Bone marrow (tissue), 2 donors: ENCODE measurements around the gene RAB5A.
"Not testable (repeated sequence)": the region's sequence is repeated elsewhere in the genome, so short reads cannot be mapped to it uniquely, and the experiment has no call there.

Experiments
- DNase-seq, 2 donors: peaks; one replicate each; lab custom pipeline; 2025; lab: John Stamatoyannopoulos, UW

Gene RAB5A

DNA sequence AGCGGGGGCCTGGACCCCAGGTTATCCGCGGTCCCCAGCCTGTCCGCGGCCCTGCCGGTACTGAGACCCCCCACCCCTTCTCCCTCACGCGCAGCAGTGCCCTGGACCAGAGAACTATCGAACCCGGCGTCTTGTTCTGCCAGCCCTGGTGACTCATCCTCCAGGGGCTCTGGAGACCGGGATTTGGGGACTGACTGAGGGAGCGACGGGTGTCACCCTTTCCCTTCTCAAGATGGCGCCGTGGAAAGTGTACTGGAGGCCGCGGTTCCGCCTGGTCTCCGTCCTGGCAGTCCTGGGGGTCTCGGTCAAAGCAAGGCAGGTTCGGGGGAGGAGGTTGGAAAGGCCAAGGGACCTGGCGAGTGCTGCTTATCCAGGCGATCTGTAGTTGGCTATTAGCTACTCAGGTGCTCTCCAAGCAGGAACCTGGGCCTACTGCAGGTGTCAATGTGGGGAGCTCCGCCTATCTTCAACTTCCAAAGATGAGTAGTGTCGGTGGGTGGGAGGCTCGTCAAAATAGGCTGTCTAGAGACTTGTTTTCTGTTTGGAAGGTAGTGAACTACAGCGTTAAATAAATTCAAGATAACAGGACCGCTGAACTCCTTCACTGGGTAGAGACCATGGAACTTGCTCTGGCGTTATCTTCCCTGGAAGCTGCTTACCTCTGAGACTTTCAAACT, 790 bp downstream of the RAB5A start:
- peak; percentile 19 to 78 for DNase-seq

DNA sequence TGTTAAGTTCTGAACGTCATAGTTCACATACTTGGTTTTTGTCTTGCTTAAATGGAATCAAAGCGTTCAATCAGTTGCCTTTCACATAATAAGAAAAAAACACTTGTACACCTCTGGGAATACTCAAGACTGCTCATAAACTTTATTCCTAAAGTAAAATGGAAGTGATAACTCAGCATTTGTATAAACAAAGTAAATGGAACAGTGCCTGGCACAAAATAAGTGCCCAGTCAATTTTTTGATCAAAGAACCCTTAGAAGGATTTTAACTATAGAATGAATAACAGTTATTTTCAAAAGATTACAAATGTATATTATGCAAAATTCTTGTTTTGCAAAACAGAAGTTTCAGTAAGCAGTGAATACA, 1.3 kb downstream of the RAB5A start:
- no peak for DNase-seq

GRCh38 chr3:19950316-19950715, 3.4 kb downstream of the RAB5A start:
- DNase-seq, result no peak

DNA sequence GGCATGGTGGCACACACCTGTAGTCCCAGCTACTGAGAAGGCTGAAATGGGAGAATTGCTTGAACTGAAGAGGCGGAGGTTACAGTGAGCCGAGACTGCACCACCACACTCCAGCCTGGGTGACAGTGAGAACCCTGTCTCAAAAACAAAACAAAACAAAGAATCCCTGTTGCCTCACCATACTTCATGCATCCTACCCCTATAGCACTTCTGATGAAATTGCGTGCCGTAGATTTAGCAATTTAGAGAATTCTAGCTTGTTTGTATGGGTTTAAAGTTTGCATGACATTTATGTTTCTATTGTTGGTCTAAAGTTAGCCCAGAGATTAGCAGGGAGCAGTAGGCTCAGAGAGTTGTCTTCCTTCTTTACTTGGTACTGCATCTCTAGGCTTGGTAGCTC, 7.8 kb downstream of the RAB5A start:
- DNase-seq, result no peak

DNA sequence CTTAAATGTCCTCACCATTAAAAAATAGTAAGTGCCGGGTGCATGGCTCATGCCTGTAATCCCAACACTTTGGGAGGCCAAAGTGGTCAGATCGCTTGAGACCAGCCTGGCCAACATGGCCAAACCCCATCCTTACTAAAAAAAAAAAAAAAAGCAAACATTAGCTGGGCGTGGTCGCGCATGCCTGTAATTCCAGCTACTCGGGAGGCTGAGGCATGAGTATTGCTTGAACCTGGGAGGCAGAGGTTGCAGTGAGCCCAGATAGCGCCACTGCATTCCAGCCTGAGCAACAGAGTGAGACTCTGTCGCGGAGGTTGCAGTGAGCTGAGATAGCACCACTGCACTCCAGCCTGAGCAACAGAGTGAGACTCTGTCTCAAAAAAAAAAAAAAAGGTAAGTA, 10.5 kb downstream of the RAB5A start:
- DNase-seq, result not testable (repeated sequence)

- DNase-seq, result no peak
Measured at GRCh38 chr3:19959505-19959904, 12.6 kb downstream of the RAB5A start.

DNA sequence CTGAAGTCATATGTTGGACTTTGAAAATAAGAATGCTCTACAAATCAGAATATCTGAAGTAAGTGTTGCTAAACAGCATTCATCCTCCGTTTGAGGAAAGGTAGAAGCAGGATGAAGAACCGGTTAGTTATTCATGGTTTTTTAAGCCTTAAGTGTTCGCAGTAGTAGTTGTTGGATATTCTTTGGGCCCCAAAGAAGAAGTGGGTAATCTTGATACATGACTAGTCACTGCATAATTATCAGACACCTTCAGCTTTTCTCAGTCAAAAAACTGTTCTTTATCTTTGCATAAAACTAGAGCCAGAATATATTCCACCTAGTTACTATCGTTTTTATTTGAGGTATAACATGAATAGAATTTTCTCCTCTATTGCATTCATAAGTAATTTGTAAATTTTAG, 13.8 kb downstream of the RAB5A start:
- no peak for DNase-seq

GRCh38 chr3:19961960-19962359, 15.1 kb downstream of the RAB5A start:
- DNase-seq, result no peak

GRCh38 chr3:19967208-19967607, 20.3 kb downstream of the RAB5A start:
- no peak for DNase-seq

- DNase-seq, result no peak
Measured at GRCh38 chr3:19967812-19968211, 20.9 kb downstream of the RAB5A start.

DNA sequence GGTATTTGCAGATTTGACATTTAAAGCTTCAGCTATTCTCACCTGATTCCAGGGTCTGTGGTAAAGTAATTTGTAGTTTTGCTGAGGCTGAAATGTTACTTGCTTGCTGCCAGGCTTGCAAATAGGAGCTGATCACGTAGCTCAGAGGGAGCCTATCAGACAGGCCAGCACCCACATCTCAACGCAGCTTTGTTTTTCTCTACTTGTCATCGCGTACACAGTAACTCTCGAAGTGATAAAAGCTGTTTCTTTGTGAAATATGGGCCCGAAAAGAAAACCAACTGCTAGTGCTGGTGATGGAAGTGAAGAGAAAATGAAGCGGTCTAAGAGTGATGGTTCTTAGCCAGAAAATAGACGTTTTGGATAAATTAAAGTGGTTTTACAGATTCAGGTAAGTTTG, 23.4 kb downstream of the RAB5A start:
- DNase-seq, result no peak

DNA sequence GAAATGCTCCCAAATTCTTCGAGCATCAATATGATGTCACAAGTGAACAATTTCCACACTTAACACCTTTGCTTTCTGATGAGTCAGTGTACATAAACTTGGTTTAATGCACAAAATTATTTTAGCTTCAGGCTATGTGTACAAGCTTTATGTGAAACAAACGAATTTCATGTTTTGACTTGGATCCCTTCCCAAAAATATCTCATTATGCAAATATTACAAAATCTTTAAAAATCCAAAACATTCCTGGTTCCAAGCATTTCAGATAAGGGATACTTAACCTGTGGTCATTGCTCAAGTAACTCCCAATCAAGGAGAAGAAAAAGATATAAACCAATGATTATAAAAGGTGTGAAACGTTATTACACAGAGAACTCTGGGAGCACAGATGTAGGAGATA, 25.2 kb downstream of the RAB5A start:
- DNase-seq, result no peak

GRCh38 chr3:19988904-19989303, 42.0 kb downstream of the RAB5A start:
- DNase-seq, result not testable (repeated sequence)

DNA sequence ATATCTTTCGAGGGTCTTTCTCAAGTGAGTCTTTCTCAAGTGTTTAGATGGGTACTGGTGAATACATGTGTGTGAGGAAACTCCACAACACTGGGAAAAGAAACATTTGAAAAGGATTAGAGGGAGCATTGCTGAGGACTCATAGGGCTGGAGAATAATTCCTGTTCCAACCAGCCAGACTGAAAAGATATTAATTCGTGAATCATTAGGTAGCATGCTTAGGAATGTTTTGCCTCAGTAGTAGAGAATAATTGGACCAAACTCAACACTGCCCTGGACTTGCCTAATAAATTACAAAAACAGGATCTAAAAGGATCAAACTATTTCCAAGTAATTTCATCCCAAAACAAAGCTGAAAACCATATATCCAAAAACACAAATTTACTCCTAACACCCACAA, 47.9 kb downstream of the RAB5A start:
- DNase-seq, result no peak

DNA sequence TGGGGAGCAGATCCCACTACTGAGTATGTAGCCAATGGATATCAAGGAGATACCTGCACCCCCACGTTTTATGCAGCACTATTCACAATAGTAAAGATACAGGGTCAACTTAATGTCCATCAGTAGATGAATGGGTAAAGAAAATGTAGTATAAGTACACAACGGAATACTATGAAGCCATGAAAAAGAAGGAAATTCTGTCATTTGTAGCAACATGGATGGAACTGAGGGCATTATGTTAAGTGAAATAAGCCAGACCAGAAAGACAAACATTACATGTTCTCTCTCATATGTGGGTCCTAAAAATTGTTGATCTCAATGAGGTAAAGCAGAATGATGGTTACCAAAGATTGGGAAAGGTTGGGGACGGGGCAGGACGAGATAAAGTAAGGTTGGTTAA, 50.6 kb downstream of the RAB5A start:
- DNase-seq, result no peak

- DNase-seq, result no peak
Measured at GRCh38 chr3:20001932-20002331, 55.0 kb downstream of the RAB5A start.

- no peak for DNase-seq
Measured at GRCh38 chr3:20007960-20008359, 61.1 kb downstream of the RAB5A start.

DNA sequence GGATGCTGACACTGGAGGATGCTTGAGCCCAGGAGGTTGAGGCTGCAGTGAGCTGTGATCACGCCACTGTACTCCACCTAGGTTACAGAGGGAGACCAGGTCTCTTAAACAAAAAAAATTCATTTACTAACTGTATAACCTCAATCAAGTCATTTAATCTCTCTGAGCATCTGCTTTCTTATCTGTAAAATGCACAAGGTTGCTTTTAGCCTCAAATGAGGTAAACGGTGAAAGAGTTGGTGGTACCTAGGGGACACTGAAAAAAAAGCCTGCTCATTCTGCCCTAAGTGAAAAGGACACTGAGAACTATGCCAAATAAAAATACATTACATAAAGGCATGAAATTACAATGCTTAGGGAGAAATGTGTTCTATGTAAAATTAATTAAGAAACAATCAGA, 61.7 kb downstream of the RAB5A start:
- no peak for DNase-seq

- no peak for DNase-seq
Measured at GRCh38 chr3:20012164-20012563, 65.3 kb downstream of the RAB5A start, which contains the start of gene PP2D1. Gene PP2D1, minus strand, starts transcription at chr3:20012264. Its CDS starts 192 bp downstream, at chr3:20012072.

- DNase-seq, result no peak
Measured at GRCh38 chr3:20013396-20013795, 66.5 kb downstream of the RAB5A start.

GRCh38 chr3:20015525-20015924, 68.6 kb downstream of the RAB5A start:
- DNase-seq, result no peak

DNA sequence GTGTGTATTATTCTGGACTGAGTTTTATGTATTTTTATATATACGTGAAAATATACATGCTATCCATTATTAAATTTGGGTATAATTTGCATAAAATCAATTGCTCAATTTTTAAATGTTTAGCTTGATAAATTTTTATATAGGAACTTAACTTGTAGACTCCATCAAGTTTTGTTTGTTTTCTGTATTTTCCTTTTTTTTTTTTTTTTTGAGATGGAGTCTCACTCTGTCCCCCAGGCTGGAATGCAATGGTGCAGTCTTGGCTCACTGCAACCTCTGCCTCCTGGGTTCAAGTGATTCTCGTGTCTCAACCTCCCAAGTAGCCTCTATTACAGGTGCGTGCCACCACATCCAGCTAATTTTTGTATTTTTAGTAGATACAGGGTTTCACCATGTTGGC, 69.2 kb downstream of the RAB5A start:
- not testable (repeated sequence) for DNase-seq

- no peak for DNase-seq
Measured at GRCh38 chr3:20022954-20023622, 76.2 kb downstream of the RAB5A start.
